Lung (tissue), 12 donors: ENCODE data around the gene PPP1R14D. TPM values are rescaled to one million over a fixed set of nuclear protein-coding genes. Genes with fewer than 3 reads are reported as not detected.

Experiments
- ATAC-seq: fragments of 200-7000 bp; cut with Tn5 transposase; one replicate; pipeline ENCODE4 v1.9.1; 2020; ENCODE audit warnings: moderate number of reproducible peaks; ENCODE audit not compliant: insufficient read depth, low FRiP score
- DNase-seq, 3 donors: peaks; one replicate each; pipeline ENCODE4 v3.0.0-alpha.2; 2013 to 2017
- H3K27ac ChIP-seq, 2 donors: one replicate each; pipeline ENCODE4 v1.5.1; 2013; ENCODE audit warnings: mild to moderate bottlenecking in 2 of 2, moderate library complexity in 2 of 2, control low read depth in 1 of 2, inconsistent platforms in 1 of 2, low read depth in 1 of 2, low read length in 1 of 2
- H3K27me3 ChIP-seq, 3 donors: one replicate each; pipeline ENCODE4 v1.5.1; 2013; ENCODE audit warnings: low read length in 2 of 3; ENCODE audit not compliant: control insufficient read depth in 3 of 3, insufficient read depth in 3 of 3
- H3K36me3 ChIP-seq, 4 donors: one replicate each; pipeline ENCODE4 v1.5.1; 2013; ENCODE audit warnings: low read length in 4 of 4, mild to moderate bottlenecking in 1 of 4, moderate library complexity in 1 of 4; ENCODE audit not compliant: control insufficient read depth in 4 of 4, insufficient read depth in 4 of 4
- H3K4me1 ChIP-seq, 5 donors: one replicate each; pipeline ENCODE4 v1.5.1; 2013; ENCODE audit warnings: low read length in 5 of 5, mild to moderate bottlenecking in 2 of 5, moderate library complexity in 1 of 5; ENCODE audit not compliant: control insufficient read depth in 5 of 5, insufficient read depth in 5 of 5
- H3K4me3 ChIP-seq: one replicate; pipeline ENCODE4 v1.5.1; 2013; ENCODE audit warnings: mild to moderate bottlenecking, control low read depth, moderate library complexity
- H3K9ac ChIP-seq, 2 donors: one replicate each; pipeline ENCODE4 v1.5.1; 2013; ENCODE audit warnings: low read length in 2 of 2, control low read depth in 1 of 2; ENCODE audit not compliant: insufficient read depth in 1 of 2
- H3K9me3 ChIP-seq, 4 donors: one replicate each; pipeline ENCODE4 v1.5.1; 2013; ENCODE audit warnings: low read length in 3 of 4, mild to moderate bottlenecking in 1 of 4, moderate library complexity in 1 of 4; ENCODE audit not compliant: control insufficient read depth in 4 of 4, insufficient read depth in 3 of 4
- WGBS, 2 donors: extraction: QIAGEN DNeasy Blood & Tissue Kit; methylation state at CpG; one replicate each; pipeline ENCODE4 v1.1.7; 2013; 5-methylcytosine and 5-hydroxymethylcytosine counted together
- polyA plus RNA-seq, 2 donors: library from polyadenylated mRNA; stranded (reverse); fragments of 200-250 nt; gene quantifications; one replicate each; pipeline ENCODE4 v1.2.1, GENCODE V29; 2013
- total RNA-seq, 2 donors: library from RNA; depleted of rRNA in 1 of 2; stranded (reverse); fragments of >200 nt in 1 of 2; gene quantifications; one replicate each; pipeline ENCODE4 v1.2.1, GENCODE V29; 2014 to 2021
- TF ChIP-seq, protein P1 (sequence below): IDR thresholded peaks from 2 replicates; pipeline ENCODE4 v1.5.1; 2012; ENCODE audit warnings: mild to moderate bottlenecking; ENCODE audit errors: control extremely low read depth, extremely low read depth
- donor health status: control.
- donor health status: control.
- donor health status: Bipolar disorder and iron deficiency.
- donor health status: healthy.
- donor health status: DM: yes; HTN: yes; CAD: no.

The PPP1R14D gene
- total and polyA plus RNA-seq, 4 donors: 0.22 TPM; not detected in 3

DNA sequence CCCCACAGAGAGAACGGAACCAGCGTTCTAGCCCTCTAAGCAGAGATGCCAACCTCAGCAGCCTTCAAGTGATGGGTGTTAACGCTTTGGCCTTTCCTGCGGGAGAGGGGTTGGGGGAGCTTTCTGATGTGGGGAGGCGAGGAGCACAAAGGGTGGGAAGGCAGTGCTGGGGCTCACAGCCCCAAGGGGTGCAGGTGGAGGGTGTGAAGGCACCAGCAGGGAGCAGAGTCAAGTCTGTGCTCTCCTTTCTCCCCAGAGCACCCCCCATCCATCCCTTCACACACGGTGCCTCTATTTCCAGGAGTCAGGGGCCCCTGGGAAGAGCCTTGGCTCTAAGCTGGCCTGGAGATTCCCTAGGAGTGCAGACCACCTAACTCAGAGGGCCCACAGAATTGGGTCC lies 54.6 kb downstream of the PPP1R14D start:
- no peak for ATAC-seq
- peaks cover 14 to 51% (median 40%) of the 10 kb centered on the region in 4 donors for H3K36me3 ChIP-seq
- no peaks in the 10 kb centered on the region for H3K9me3 ChIP-seq

DNA sequence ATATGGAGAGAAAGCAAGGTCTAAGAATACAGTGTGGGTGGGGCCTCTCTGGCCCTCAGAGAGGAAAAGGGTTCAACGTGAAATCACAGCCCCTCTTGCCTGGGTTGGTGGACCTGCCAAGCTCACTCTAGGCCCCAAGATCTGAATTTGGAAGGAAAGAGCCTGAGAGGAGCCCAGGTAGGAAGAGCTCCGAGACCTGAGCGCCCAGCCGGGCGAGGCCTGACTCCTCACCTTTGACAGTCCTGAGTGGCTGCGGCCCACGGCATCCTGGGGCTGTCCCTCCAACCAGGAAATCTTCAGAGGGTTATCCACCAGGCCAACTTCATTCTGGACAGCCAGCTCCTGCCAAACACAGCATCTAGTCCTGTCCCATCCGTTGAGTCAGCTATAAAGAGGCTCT lies 55.0 kb downstream of the PPP1R14D start:
- TF ChIP-seq, protein P1, sequence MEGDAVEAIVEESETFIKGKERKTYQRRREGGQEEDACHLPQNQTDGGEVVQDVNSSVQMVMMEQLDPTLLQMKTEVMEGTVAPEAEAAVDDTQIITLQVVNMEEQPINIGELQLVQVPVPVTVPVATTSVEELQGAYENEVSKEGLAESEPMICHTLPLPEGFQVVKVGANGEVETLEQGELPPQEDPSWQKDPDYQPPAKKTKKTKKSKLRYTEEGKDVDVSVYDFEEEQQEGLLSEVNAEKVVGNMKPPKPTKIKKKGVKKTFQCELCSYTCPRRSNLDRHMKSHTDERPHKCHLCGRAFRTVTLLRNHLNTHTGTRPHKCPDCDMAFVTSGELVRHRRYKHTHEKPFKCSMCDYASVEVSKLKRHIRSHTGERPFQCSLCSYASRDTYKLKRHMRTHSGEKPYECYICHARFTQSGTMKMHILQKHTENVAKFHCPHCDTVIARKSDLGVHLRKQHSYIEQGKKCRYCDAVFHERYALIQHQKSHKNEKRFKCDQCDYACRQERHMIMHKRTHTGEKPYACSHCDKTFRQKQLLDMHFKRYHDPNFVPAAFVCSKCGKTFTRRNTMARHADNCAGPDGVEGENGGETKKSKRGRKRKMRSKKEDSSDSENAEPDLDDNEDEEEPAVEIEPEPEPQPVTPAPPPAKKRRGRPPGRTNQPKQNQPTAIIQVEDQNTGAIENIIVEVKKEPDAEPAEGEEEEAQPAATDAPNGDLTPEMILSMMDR: no peak
- no peak overlapping the region for H3K4me3 ChIP-seq
- 86 to 94% methylated on average over 8 of the region's 8 CpGs for WGBS, 2 donors
- H3K4me1 ChIP-seq: peaks cover 0 to 7% (median 0%) of the 10 kb centered on the region in 5 donors
- no peak overlapping the region for H3K27ac ChIP-seq
- H3K27me3 ChIP-seq: no peaks in the 10 kb centered on the region
- no peak for DNase-seq
- ATAC-seq: no peak
- no peaks in the 10 kb centered on the region for H3K9me3 ChIP-seq
- H3K9ac ChIP-seq: no peak overlapping the region
- peaks cover 14 to 50% (median 37%) of the 10 kb centered on the region in 4 donors for H3K36me3 ChIP-seq

More for the DNA sequence above, 54.6 kb downstream of the PPP1R14D start:
- 94 to 96% methylated on average over 6 of the region's 6 CpGs for WGBS, 2 donors
- no peak overlapping the region for H3K9ac ChIP-seq
- H3K4me1 ChIP-seq: peaks cover 0 to 7% (median 0%) of the 10 kb centered on the region in 5 donors
- TF ChIP-seq, protein P1: no peak
- H3K27ac ChIP-seq: no peak overlapping the region
- no peaks in the 10 kb centered on the region for H3K27me3 ChIP-seq
- H3K4me3 ChIP-seq: no peak overlapping the region
- DNase-seq: no peak

DNA sequence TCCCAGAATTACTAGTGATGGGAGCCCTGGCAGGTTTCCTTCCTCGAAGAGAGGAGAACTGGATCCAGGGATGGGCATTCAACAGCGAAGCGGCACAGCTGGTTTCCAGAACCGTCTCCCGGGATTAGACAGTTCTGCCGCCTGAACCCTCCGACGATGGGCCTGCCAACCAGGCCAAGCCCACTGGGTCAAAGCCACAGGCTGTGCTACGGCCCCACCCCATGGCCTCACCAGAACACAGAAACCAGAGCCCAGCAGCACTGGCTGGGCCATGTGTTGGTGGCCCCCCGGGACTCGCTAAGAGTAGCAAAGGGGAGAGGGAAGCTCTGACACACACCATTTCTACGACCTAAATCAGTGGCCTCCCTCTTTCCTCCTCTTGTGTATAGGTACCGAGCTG lies 56.5 kb downstream of the PPP1R14D start:
- 93 to 94% methylated on average over 13 of the region's 13 CpGs for WGBS, 2 donors
- ATAC-seq (no peak), DNase-seq (no peak)
- Histone ChIP-seq H3K27me3 (no peaks in the 10 kb centered on the region), H3K9me3 (no peaks in the 10 kb centered on the region), H3K4me1 (peaks cover 0 to 7% (median 0%) of the 10 kb centered on the region in 5 donors), H3K4me3 (no peak overlapping the region), H3K36me3 (peaks cover 14 to 53% (median 33%) of the 10 kb centered on the region in 4 donors), H3K27ac (no peak overlapping the region), H3K9ac (no peak overlapping the region)
- TF ChIP-seq, protein P1: no peak

DNA sequence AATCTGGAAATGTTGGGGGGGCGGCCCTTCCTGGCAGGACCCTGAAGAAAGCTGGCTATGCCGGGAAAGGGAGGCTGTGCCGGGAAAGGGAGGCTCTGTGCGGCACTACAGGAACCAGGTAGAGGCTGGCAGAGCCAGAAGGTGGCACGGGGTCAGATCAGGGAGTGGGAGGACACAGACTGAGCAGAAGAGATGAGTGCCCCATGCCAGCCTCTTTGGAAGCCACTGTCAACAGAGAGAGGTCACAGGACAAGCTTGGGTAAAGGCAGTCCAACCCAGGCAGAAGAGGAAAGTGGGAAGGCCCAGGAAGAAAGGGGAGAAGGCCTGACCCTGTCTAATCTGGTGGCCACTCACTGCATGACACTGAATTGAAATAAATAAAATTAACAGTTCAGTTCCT lies 57.3 kb downstream of the PPP1R14D start:
- TF ChIP-seq, protein P1: no peak
- H3K4me3 ChIP-seq: no peak overlapping the region
- H3K36me3 ChIP-seq: peaks cover 14 to 48% (median 28%) of the 10 kb centered on the region in 4 donors
- DNase-seq (no peak), ATAC-seq (no peak)
- peaks cover 0 to 4% (median 0%) of the 10 kb centered on the region in 5 donors for H3K4me1 ChIP-seq
- no peak overlapping the region for H3K27ac ChIP-seq
- H3K27me3 ChIP-seq: no peaks in the 10 kb centered on the region
- no peak overlapping the region for H3K9ac ChIP-seq
- 95 to 100% methylated on average over 5 of the region's 5 CpGs for WGBS, 2 donors
- H3K9me3 ChIP-seq: no peaks in the 10 kb centered on the region
